ENCODE results near the gene LAMC3. TPM values are rescaled to one million over a fixed set of nuclear protein-coding genes. Genes with fewer than 3 reads are reported as not detected.

The LAMC3 gene
- total RNA-seq, 2 donors from 2014 or later, result 0.55 to 156 TPM

GRCh38 chr9:130988400-130988747 lies 20.6 kb upstream of the LAMC3 start:
- no peaks in the 10 kb centered on the region for H3K9me3 ChIP-seq
- TF ChIP-seq POLR2A (IDR thresholded peaks at IDR 0.05) (no peak), CTCF (IDR thresholded peaks at IDR 0.05) (no peak), POLR2AphosphoS5 (IDR thresholded peaks at IDR 0.05) (no peak)
- no peak overlapping the region for H3K27ac ChIP-seq
- no peaks in the 10 kb centered on the region for H3K36me3 ChIP-seq
- WGBS, result 93% methylated on average over 2 of the region's 2 CpGs
- no peaks in the 10 kb centered on the region for H3K27me3 ChIP-seq (replicated peaks; ENCODE audit: insufficient read depth)
- no peak for DNase-seq (ENCODE audit: low spot score)
- no peak overlapping the region for H3K4me3 ChIP-seq
- intact Hi-C loops (cut with DNase I), result no loop called here
- no peaks in the 10 kb centered on the region for H3K4me1 ChIP-seq (replicated peaks)

DNA sequence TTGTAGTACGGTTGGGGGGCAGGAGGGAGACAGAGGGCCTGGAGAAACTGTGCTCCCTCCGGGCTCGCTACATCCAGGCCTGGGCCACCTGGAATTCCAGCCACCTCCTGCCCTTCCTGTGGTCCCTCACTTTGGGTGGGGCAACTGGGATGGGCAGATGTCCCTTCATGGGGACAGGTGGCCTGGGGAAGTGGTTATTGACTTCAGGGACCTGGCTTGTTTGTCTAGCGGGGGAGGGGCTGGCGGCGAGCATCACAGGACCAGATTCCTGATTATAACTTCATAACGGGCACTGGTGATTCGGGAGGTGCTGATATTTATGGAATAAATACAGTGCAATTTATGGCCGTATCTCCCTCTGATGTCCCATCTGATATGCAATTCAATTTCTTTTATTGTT lies 20.1 kb upstream of the LAMC3 start:
- TF ChIP-seq CTCF (IDR thresholded peaks at IDR 0.05) (no peak), POLR2AphosphoS5 (IDR thresholded peaks at IDR 0.05) (no peak), POLR2A (IDR thresholded peaks at IDR 0.05) (no peak)
- Histone ChIP-seq H3K9me3 (no peaks in the 10 kb centered on the region), H3K4me1 (replicated peaks) (no peaks in the 10 kb centered on the region), H3K27ac (no peak overlapping the region), H3K4me3 (no peak overlapping the region), H3K36me3 (no peaks in the 10 kb centered on the region), H3K27me3 (replicated peaks; ENCODE audit: insufficient read depth) (no peaks in the 10 kb centered on the region)
- WGBS, result 73% methylated on average over 9 of the region's 9 CpGs
- intact Hi-C loops (cut with DNase I), result no loop called here
- DNase-seq (ENCODE audit: low spot score), result no peak

GRCh38 chr9:130989391-130989790 lies 19.6 kb upstream of the LAMC3 start:
- Histone ChIP-seq H3K36me3 (no peaks in the 10 kb centered on the region), H3K4me3 (no peak overlapping the region), H3K27ac (no peak overlapping the region), H3K27me3 (replicated peaks; ENCODE audit: insufficient read depth) (no peaks in the 10 kb centered on the region), H3K4me1 (replicated peaks) (no peaks in the 10 kb centered on the region), H3K9me3 (no peaks in the 10 kb centered on the region)
- DNase-seq (ENCODE audit: low spot score), result no peak
- no peak for TF ChIP-seq CTCF (IDR thresholded peaks at IDR 0.05)
- no peak for TF ChIP-seq POLR2A (IDR thresholded peaks at IDR 0.05)
- no peak for TF ChIP-seq POLR2AphosphoS5 (IDR thresholded peaks at IDR 0.05)
- intact Hi-C loops (cut with DNase I), result no loop called here
- WGBS, result 89% methylated on average over 18 of the region's 18 CpGs

- Histone ChIP-seq H3K27ac (no peak overlapping the region), H3K4me3 (no peak overlapping the region), H3K4me1 (replicated peaks) (no peaks in the 10 kb centered on the region), H3K27me3 (replicated peaks; ENCODE audit: insufficient read depth) (no peaks in the 10 kb centered on the region), H3K36me3 (no peaks in the 10 kb centered on the region), H3K9me3 (no peaks in the 10 kb centered on the region)
- TF ChIP-seq CTCF (IDR thresholded peaks at IDR 0.05) (no peak), POLR2A (IDR thresholded peaks at IDR 0.05) (no peak), POLR2AphosphoS5 (IDR thresholded peaks at IDR 0.05) (no peak)
- no peak for DNase-seq (ENCODE audit: low spot score)
- 89% methylated on average over 22 of the region's 22 CpGs for WGBS
- intact Hi-C loops (cut with DNase I), result no loop called here
Measured at GRCh38 chr9:130989891-130990290, 19.1 kb upstream of the LAMC3 start.

DNA sequence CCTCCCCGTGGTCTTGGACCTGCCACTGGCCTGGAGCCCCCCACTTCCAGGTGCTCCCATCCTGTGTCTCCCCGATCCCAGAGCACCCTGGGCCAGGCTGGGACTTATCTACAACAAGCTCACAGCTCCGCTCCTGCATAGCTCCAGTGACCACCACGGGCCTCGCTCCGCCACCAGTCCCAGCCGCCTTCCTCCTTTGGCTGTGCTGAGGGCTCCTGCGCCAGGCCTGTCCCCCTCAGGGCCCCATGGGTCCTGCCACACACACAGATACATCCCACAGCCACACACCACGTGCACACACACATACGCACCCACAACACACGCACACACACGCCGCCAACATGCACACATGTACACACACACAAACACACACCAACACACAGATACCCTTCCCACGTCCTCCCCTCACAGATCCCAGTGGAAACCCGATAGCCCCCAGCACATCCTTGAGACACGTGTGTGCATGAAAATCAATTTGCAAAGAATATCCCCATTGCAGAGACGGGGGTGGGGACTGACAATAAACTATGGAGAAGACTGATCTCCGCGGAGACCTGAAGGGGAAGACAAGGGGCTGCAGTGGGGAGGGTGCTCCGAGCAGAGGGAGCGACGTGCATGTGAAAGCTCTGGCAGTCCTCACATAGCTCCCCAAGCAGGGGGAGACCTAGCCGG lies 18.5 kb upstream of the LAMC3 start:
- 68% methylated on average over 23 of the region's 23 CpGs for WGBS
- no peaks in the 10 kb centered on the region for H3K36me3 ChIP-seq
- no peaks in the 10 kb centered on the region for H3K4me1 ChIP-seq (replicated peaks)
- intact Hi-C loops (cut with DNase I), result no loop called here
- H3K9me3 ChIP-seq, result no peaks in the 10 kb centered on the region
- H3K27ac ChIP-seq, result no peak overlapping the region
- no peak overlapping the region for H3K4me3 ChIP-seq
- DNase-seq (ENCODE audit: low spot score), result no peak
- TF ChIP-seq POLR2A (IDR thresholded peaks at IDR 0.05), result no peak
- TF ChIP-seq CTCF (IDR thresholded peaks at IDR 0.05), result no peak
- no peak for TF ChIP-seq POLR2AphosphoS5 (IDR thresholded peaks at IDR 0.05)
- no peaks in the 10 kb centered on the region for H3K27me3 ChIP-seq (replicated peaks; ENCODE audit: insufficient read depth)

Data from prostate gland (tissue), 2 donors.